Sigmoid colon (tissue), 4 donors: Measurements from ENCODE around the gene HECA.

Source experiments
- CTCF ChIP-seq, 4 experiments: fragments of 450-650 bp in 3 of 4; fragments of 200-600 bp in 1 of 4; IDR thresholded peaks; one replicate each; pipeline ENCODE4 v1.5.1; 2016 to 2019; ENCODE audit warnings: antibody characterized with exemption in 4 of 4, mild to moderate bottlenecking in 3 of 4, moderate library complexity in 2 of 4
- POLR2A ChIP-seq, 2 donors: fragments of 450-650 bp; IDR thresholded peaks; one replicate each; pipeline ENCODE4 v1.6.1; 2016; ENCODE audit warnings: antibody characterized with exemption in 2 of 2, mild to moderate bottlenecking in 2 of 2, moderate library complexity in 2 of 2
- POLR2AphosphoS5 ChIP-seq, 4 donors: sonication (generic); formaldehyde crosslinking; IDR thresholded peaks; one replicate each; pipeline ENCODE4 v1.6.1; 2017; ENCODE audit warnings: antibody characterized with exemption in 4 of 4

DNA sequence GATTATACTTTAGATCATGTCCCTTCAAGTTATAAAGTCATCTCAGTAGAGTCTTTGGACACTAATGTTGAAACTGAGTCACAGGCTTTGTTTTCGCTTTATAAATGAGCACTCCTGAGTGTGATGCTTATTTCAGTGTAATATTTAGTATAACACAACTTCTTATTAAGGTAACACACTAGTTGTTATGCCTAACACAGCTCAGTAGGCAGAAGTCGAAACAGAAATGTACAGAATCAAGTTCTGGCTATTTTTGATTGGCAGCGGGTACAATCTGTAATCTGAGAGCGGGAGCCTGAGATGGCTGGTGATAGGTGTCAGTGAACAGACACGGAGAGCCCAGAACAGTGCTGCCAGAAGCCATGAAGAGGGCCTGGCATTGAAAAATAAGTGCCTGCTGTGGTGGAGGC lies 11.4 kb downstream of the HECA start:
- TF ChIP-seq CTCF (IDR thresholded peaks at IDR 0.05) (no peak), POLR2A (IDR thresholded peaks at IDR 0.05) (no peak), POLR2AphosphoS5 (IDR thresholded peaks at IDR 0.05) (no peak)
